GM21737 (cell line): ENCODE measurements around the gene TOR2A.

Experiments used
- ATAC-seq: cut with Tn5 transposase; IDR thresholded peaks from one replicate; pipeline ENCODE4 v1.9.1; 2021; ENCODE audit warnings: mild to moderate bottlenecking, moderate library complexity; ENCODE audit not compliant: unreplicated experiment

Gene TOR2A

GRCh38 chr9:127744398-127745110 is 9.5 kb upstream of the TOR2A start:
- ATAC-seq: no peak

- no peak for ATAC-seq
These were observed 7.5 kb upstream of the TOR2A start for GRCh38 chr9:127742435-127743088.

- no peak for ATAC-seq
These were observed 6.8 kb upstream of the TOR2A start for GRCh38 chr9:127741831-127742434.

- no peak for ATAC-seq
These were observed 4.7 kb upstream of the TOR2A start for GRCh38 chr9:127739614-127740330.

- ATAC-seq: no peak
These were observed 3.6 kb upstream of the TOR2A start for GRCh38 chr9:127738666-127739065.

GRCh38 chr9:127735530-127736185 is 564 bp upstream of the TOR2A start:
- no peak for ATAC-seq

- ATAC-seq: no peak
These were observed 797 bp downstream of the TOR2A start for GRCh38 chr9:127734247-127734746.

- ATAC-seq: no peak
These were observed 1.5 kb downstream of the TOR2A start for GRCh38 chr9:127733614-127734013.

- ATAC-seq: no peak
These were observed 2.6 kb downstream of the TOR2A start for GRCh38 chr9:127732444-127732843.

- ATAC-seq: no peak
These were observed 3.2 kb downstream of the TOR2A start for GRCh38 chr9:127731938-127732337.

- ATAC-seq: no peak
These were observed 4.2 kb downstream of the TOR2A start for GRCh38 chr9:127730799-127731410.

GRCh38 chr9:127730262-127730661 is 4.8 kb downstream of the TOR2A start:
- ATAC-seq: no peak

- ATAC-seq: no peak
These were observed 5.4 kb downstream of the TOR2A start for GRCh38 chr9:127729522-127730256.

- ATAC-seq: no peak
These were observed 6.3 kb downstream of the TOR2A start for GRCh38 chr9:127728808-127729207.

- no peak for ATAC-seq
These were observed 8.2 kb downstream of the TOR2A start for GRCh38 chr9:127726871-127727270.

GRCh38 chr9:127724012-127724411 is 11.1 kb downstream of the TOR2A start:
- no peak for ATAC-seq

GRCh38 chr9:127723444-127723843 is 11.7 kb downstream of the TOR2A start:
- ATAC-seq: no peak

GRCh38 chr9:127723013-127723412 is 12.1 kb downstream of the TOR2A start:
- ATAC-seq: no peak

GRCh38 chr9:127722055-127722745 is 12.9 kb downstream of the TOR2A start:
- no peak for ATAC-seq
